NCI-H524 (cell line): ENCODE measurements around the gene CUL1.

Experiments
- DNase-seq, 2 experiments: peaks; one replicate each; lab custom pipeline; 2025; lab: John Stamatoyannopoulos, UW

The CUL1 gene

DNA sequence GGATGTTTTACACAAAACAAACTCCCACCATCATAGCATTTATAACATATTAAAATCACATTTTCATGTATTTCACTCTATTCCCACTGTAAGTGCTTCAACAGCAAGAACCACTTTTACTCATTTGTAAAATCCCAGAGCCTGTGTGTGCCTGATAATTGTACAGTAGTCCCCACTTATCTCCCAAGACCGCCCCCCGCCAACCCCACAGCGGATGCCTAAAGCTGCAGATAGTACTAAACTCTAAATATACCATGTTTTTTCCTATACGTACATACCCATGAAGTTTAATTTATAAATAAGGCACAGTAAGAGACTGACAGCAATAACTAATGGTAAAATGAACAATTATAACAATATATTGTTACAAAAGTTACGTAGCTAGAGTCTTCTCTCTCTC lies 151.9 kb downstream of the CUL1 start:
- no peak for DNase-seq
